Measurements from ENCODE around the gene FBXO4.

DNA sequence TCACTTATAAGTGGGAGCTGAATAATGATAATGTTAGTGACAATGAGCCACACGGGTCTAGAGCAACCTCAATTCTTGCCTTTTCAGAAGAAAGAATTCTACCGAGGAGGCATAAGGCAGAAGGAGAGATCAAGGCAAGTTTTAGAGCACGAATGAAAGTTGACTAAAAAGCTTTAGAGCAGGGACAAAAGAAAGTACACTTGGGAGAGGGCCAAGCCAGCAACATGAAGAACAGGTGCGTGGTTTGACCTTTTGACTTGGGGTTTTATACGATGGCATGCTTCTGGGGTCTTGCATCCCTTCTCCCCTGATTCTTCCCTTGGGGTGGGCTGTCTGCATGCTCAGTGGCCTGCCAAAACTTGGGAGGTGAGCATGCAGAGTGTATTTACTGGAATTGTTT is 42.3 kb upstream of the FBXO4 start:
- TF ChIP-seq CTCF (conservative IDR thresholded peaks at IDR 0.05): no peak
- no peak for TF ChIP-seq EZH2 (IDR thresholded peaks at IDR 0.05; ENCODE audit: low read depth)
